ENCODE measurements around the gene TREM1. TPM values are rescaled to one million over a fixed set of nuclear protein-coding genes. Genes with fewer than 3 reads are reported as not detected.

The TREM1 gene
- total and polyA plus RNA-seq, 4 donors: 0.09 to 1.3 (median 0.38) TPM

GRCh38 chr6:41229721-41230120, 56.8 kb downstream of the TREM1 start:
- 87% methylated on average over 4 of the region's 4 CpGs for WGBS
- Histone ChIP-seq H3K9ac (ENCODE audit: low read depth in 1 of 2, low read length in 2 of 2) (no peak overlapping the region), H3K9me3 (ENCODE audit: control insufficient read depth in 4 of 4, low read length in 3 of 4) (no peaks in the 10 kb centered on the region), H3K27ac (ENCODE audit: low read depth in 1 of 2, low read length in 2 of 2) (no peak overlapping the region), H3K4me1 (ENCODE audit: control insufficient read depth in 4 of 4, insufficient read depth in 4 of 4, low read length in 3 of 4) (no peaks in the 10 kb centered on the region), H3K36me3 (ENCODE audit: control insufficient read depth in 4 of 4, insufficient read depth in 3 of 4, low read depth in 1 of 4, low read length in 3 of 4) (no peaks in the 10 kb centered on the region), H3K27me3 (ENCODE audit: control insufficient read depth in 4 of 4, insufficient read depth in 4 of 4, low read length in 3 of 4) (peaks cover 0 to 13% (median 0%) of the 10 kb centered on the region in 4 donors), H3K4me3 (ENCODE audit: low read depth in 1 of 3, low read length in 3 of 3) (no peak overlapping the region)
- no peak for TF ChIP-seq CTCF (IDR thresholded peaks at IDR 0.05; ENCODE audit: low read depth, low read length, missing input control)
- no peak for TF ChIP-seq HNF4A (conservative IDR thresholded peaks at IDR 0.05)
- no peak for TF ChIP-seq ZBTB33 (IDR thresholded peaks at IDR 0.05)
- no peak for TF ChIP-seq FOXA2 (IDR thresholded peaks at IDR 0.05)
- TF ChIP-seq MAX (IDR thresholded peaks at IDR 0.05): no peak
- TF ChIP-seq ATF3 (IDR thresholded peaks at IDR 0.05): no peak
- TF ChIP-seq JUND (IDR thresholded peaks at IDR 0.05): no peak
- no peak for TF ChIP-seq NR2F2 (IDR thresholded peaks at IDR 0.05)
- TF ChIP-seq SP1 (IDR thresholded peaks at IDR 0.05): no peak
- TF ChIP-seq, protein P1, sequence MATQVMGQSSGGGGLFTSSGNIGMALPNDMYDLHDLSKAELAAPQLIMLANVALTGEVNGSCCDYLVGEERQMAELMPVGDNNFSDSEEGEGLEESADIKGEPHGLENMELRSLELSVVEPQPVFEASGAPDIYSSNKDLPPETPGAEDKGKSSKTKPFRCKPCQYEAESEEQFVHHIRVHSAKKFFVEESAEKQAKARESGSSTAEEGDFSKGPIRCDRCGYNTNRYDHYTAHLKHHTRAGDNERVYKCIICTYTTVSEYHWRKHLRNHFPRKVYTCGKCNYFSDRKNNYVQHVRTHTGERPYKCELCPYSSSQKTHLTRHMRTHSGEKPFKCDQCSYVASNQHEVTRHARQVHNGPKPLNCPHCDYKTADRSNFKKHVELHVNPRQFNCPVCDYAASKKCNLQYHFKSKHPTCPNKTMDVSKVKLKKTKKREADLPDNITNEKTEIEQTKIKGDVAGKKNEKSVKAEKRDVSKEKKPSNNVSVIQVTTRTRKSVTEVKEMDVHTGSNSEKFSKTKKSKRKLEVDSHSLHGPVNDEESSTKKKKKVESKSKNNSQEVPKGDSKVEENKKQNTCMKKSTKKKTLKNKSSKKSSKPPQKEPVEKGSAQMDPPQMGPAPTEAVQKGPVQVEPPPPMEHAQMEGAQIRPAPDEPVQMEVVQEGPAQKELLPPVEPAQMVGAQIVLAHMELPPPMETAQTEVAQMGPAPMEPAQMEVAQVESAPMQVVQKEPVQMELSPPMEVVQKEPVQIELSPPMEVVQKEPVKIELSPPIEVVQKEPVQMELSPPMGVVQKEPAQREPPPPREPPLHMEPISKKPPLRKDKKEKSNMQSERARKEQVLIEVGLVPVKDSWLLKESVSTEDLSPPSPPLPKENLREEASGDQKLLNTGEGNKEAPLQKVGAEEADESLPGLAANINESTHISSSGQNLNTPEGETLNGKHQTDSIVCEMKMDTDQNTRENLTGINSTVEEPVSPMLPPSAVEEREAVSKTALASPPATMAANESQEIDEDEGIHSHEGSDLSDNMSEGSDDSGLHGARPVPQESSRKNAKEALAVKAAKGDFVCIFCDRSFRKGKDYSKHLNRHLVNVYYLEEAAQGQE (IDR thresholded peaks at IDR 0.05): no peak
- no peak for TF ChIP-seq FOXA1 (IDR thresholded peaks at IDR 0.05)
- no peak for TF ChIP-seq RAD21 (IDR thresholded peaks at IDR 0.05)
- no peak for TF ChIP-seq TAF1 (conservative IDR thresholded peaks at IDR 0.05)
- TF ChIP-seq HNF4G (IDR thresholded peaks at IDR 0.05): no peak
- TF ChIP-seq EGR1 (IDR thresholded peaks at IDR 0.05; ENCODE audit: low read depth in 2 of 2): no peak
- no peak for TF ChIP-seq YY1 (IDR thresholded peaks at IDR 0.05)
- no peak for TF ChIP-seq GABPA (IDR thresholded peaks at IDR 0.05 in 1 of 2, conservative IDR thresholded peaks at IDR 0.05 in 1 of 2)
- no peak for TF ChIP-seq RXRA (IDR thresholded peaks at IDR 0.05)
- DNase-seq (ENCODE audit: low spot score): no peak

Measured in liver (tissue), 9 donors.